ENCODE results near the gene EPHA8. TPM values are rescaled to one million over a fixed set of nuclear protein-coding genes. Genes with fewer than 3 reads are reported as not detected.

EPHA8 gene
- total RNA-seq, 1 donor from 2014 or later = 0.23 TPM

GRCh38 chr1:22643381-22643780, 80.1 kb downstream of the EPHA8 start, which contains the start of gene C1QC:
TSS of gene C1QC (plus strand) at chr1:22643633. CDS start at chr1:22644024, 391 bp downstream.
- peaks cover 2% of the 10 kb centered on the region for H3K9me3 Mint-ChIP-seq (ENCODE audit: unreplicated experiment)
- H3K27ac ChIP-seq (ENCODE audit: low read depth, low read length) = no peak within 1 kb of the TSS
- H3K27me3 ChIP-seq (ENCODE audit: insufficient read depth, low read length) = peaks cover 4% of the 10 kb centered on the region
- no peaks in the 10 kb centered on the region for H3K9me3 ChIP-seq (ENCODE audit: insufficient read depth, low read depth, low read length)
- no peak for DNase-seq (ENCODE audit: low read depth)
- peaks cover 6% of the 10 kb centered on the region for H3K4me1 Mint-ChIP-seq (ENCODE audit: low read depth, unreplicated experiment)
- no peak within 1 kb of the TSS for H3K4me2 ChIP-seq (ENCODE audit: low read length)
- no peaks in the 10 kb centered on the region for H3K36me3 ChIP-seq (ENCODE audit: insufficient read depth, low read length)
- H3K4me1 ChIP-seq (ENCODE audit: insufficient read depth, low read length) = peaks cover 3% of the 10 kb centered on the region
- H3K4me3 Mint-ChIP-seq (ENCODE audit: unreplicated experiment) = no peak within 1 kb of the TSS
- no peak for FAIRE-seq
- peaks cover 46% of the 10 kb centered on the region for H3K27me3 Mint-ChIP-seq (ENCODE audit: low read depth, unreplicated experiment)
- H2AFZ ChIP-seq (ENCODE audit: low read depth, low read length) = no peak within 1 kb of the TSS
- no peak within 1 kb of the TSS for H3K9ac ChIP-seq (ENCODE audit: low read length)
- H4K20me1 ChIP-seq (ENCODE audit: insufficient read depth, low read length) = no peaks in the 10 kb centered on the region
- no peaks in the 10 kb centered on the region for H3K79me2 ChIP-seq (ENCODE audit: insufficient read depth, low read length)
- H3K36me3 Mint-ChIP-seq (ENCODE audit: low read depth, unreplicated experiment) = no peaks in the 10 kb centered on the region
- no peak within 1 kb of the TSS for H3K27ac Mint-ChIP-seq (ENCODE audit: unreplicated experiment)
- H3K4me3 ChIP-seq (ENCODE audit: insufficient read depth, low read depth, low read length) = no peak within 1 kb of the TSS
- TF ChIP-seq, protein P1, sequence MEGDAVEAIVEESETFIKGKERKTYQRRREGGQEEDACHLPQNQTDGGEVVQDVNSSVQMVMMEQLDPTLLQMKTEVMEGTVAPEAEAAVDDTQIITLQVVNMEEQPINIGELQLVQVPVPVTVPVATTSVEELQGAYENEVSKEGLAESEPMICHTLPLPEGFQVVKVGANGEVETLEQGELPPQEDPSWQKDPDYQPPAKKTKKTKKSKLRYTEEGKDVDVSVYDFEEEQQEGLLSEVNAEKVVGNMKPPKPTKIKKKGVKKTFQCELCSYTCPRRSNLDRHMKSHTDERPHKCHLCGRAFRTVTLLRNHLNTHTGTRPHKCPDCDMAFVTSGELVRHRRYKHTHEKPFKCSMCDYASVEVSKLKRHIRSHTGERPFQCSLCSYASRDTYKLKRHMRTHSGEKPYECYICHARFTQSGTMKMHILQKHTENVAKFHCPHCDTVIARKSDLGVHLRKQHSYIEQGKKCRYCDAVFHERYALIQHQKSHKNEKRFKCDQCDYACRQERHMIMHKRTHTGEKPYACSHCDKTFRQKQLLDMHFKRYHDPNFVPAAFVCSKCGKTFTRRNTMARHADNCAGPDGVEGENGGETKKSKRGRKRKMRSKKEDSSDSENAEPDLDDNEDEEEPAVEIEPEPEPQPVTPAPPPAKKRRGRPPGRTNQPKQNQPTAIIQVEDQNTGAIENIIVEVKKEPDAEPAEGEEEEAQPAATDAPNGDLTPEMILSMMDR (IDR thresholded peaks at IDR 0.05; ENCODE audit: insufficient read depth, low read depth, low read length) = no peak
- no peak for TF ChIP-seq EZH2 (IDR thresholded peaks at IDR 0.05; ENCODE audit: insufficient read depth, low read length)

- peaks cover 3% of the 10 kb centered on the region for H3K4me1 ChIP-seq (ENCODE audit: insufficient read depth, low read length)
- DNase-seq (ENCODE audit: low read depth) = no peak
- no peak overlapping the region for H3K4me3 ChIP-seq (ENCODE audit: insufficient read depth, low read depth, low read length)
- H3K4me1 Mint-ChIP-seq (ENCODE audit: low read depth, unreplicated experiment) = peaks cover 6% of the 10 kb centered on the region
- H3K79me2 ChIP-seq (ENCODE audit: insufficient read depth, low read length) = no peaks in the 10 kb centered on the region
- no peak overlapping the region for H3K27ac ChIP-seq (ENCODE audit: low read depth, low read length)
- H3K4me3 Mint-ChIP-seq (ENCODE audit: unreplicated experiment) = no peak overlapping the region
- H3K27ac Mint-ChIP-seq (ENCODE audit: unreplicated experiment) = no peak overlapping the region
- TF ChIP-seq EZH2 (IDR thresholded peaks at IDR 0.05; ENCODE audit: insufficient read depth, low read length) = no peak
- TF ChIP-seq, protein P1 (IDR thresholded peaks at IDR 0.05; ENCODE audit: insufficient read depth, low read depth, low read length) = no peak
- no peak overlapping the region for H3K9ac ChIP-seq (ENCODE audit: low read length)
- peaks cover 2% of the 10 kb centered on the region for H3K9me3 Mint-ChIP-seq (ENCODE audit: unreplicated experiment)
- peaks cover 48% of the 10 kb centered on the region for H3K27me3 Mint-ChIP-seq (ENCODE audit: low read depth, unreplicated experiment)
- peaks cover 3% of the 10 kb centered on the region for H3K27me3 ChIP-seq (ENCODE audit: insufficient read depth, low read length)
- no peak for FAIRE-seq
- no peak overlapping the region for H2AFZ ChIP-seq (ENCODE audit: low read depth, low read length)
- H3K36me3 ChIP-seq (ENCODE audit: insufficient read depth, low read length) = no peaks in the 10 kb centered on the region
- no peaks in the 10 kb centered on the region for H3K36me3 Mint-ChIP-seq (ENCODE audit: low read depth, unreplicated experiment)
- no peak overlapping the region for H3K4me2 ChIP-seq (ENCODE audit: low read length)
- H4K20me1 ChIP-seq (ENCODE audit: insufficient read depth, low read length) = no peaks in the 10 kb centered on the region
- no peaks in the 10 kb centered on the region for H3K9me3 ChIP-seq (ENCODE audit: insufficient read depth, low read depth, low read length)
These were observed 80.6 kb downstream of the EPHA8 start for GRCh38 chr1:22643928-22644327.

- H3K9ac ChIP-seq (ENCODE audit: low read length) = no peak overlapping the region
- peaks cover 3% of the 10 kb centered on the region for H3K4me1 ChIP-seq (ENCODE audit: insufficient read depth, low read length)
- H3K36me3 ChIP-seq (ENCODE audit: insufficient read depth, low read length) = no peaks in the 10 kb centered on the region
- no peak overlapping the region for H3K27ac Mint-ChIP-seq (ENCODE audit: unreplicated experiment)
- no peak for FAIRE-seq
- no peak for DNase-seq (ENCODE audit: low read depth)
- no peaks in the 10 kb centered on the region for H3K9me3 ChIP-seq (ENCODE audit: insufficient read depth, low read depth, low read length)
- H3K79me2 ChIP-seq (ENCODE audit: insufficient read depth, low read length) = no peaks in the 10 kb centered on the region
- no peak overlapping the region for H3K4me3 ChIP-seq (ENCODE audit: insufficient read depth, low read depth, low read length)
- H4K20me1 ChIP-seq (ENCODE audit: insufficient read depth, low read length) = no peaks in the 10 kb centered on the region
- H3K4me1 Mint-ChIP-seq (ENCODE audit: low read depth, unreplicated experiment) = peaks cover 3% of the 10 kb centered on the region
- H2AFZ ChIP-seq (ENCODE audit: low read depth, low read length) = no peak overlapping the region
- no peaks in the 10 kb centered on the region for H3K36me3 Mint-ChIP-seq (ENCODE audit: low read depth, unreplicated experiment)
- peaks cover 6% of the 10 kb centered on the region for H3K27me3 ChIP-seq (ENCODE audit: insufficient read depth, low read length)
- no peak overlapping the region for H3K27ac ChIP-seq (ENCODE audit: low read depth, low read length)
- TF ChIP-seq EZH2 (IDR thresholded peaks at IDR 0.05; ENCODE audit: insufficient read depth, low read length) = no peak
- TF ChIP-seq, protein P1 (IDR thresholded peaks at IDR 0.05; ENCODE audit: insufficient read depth, low read depth, low read length) = no peak
- H3K27me3 Mint-ChIP-seq (ENCODE audit: low read depth, unreplicated experiment) = peaks cover 56% of the 10 kb centered on the region
- H3K4me3 Mint-ChIP-seq (ENCODE audit: unreplicated experiment) = peak overlapping the region; percentile 17
- no peak overlapping the region for H3K4me2 ChIP-seq (ENCODE audit: low read length)
- H3K9me3 Mint-ChIP-seq (ENCODE audit: unreplicated experiment) = peaks cover 2% of the 10 kb centered on the region
These were observed 82.6 kb downstream of the EPHA8 start for GRCh38 chr1:22645931-22646330.

All from astrocyte (in vitro differentiated cells and primary cell).